Esophagus squamous epithelium (tissue), 4 donors: ENCODE results near the gene BMP2.

ENCODE experiments used
- POLR2A ChIP-seq, 4 donors: fragments of 450-650 bp; IDR thresholded peaks; one replicate each; pipeline ENCODE4 v1.6.1; 2017; ENCODE audit warnings: antibody characterized with exemption in 4 of 4, mild to moderate bottlenecking in 4 of 4, moderate library complexity in 3 of 4
- TF ChIP-seq, protein P1 (sequence below), 6 experiments: fragments of 450-650 bp in 4 of 6; fragments of 200-600 bp in 2 of 6; sonication (generic) in 2 of 6; IDR thresholded peaks; one replicate each; pipeline ENCODE4 v1.5.1; 2016 to 2019; ENCODE audit warnings: antibody characterized with exemption in 6 of 6, mild to moderate bottlenecking in 4 of 6, moderate library complexity in 4 of 6

DNA sequence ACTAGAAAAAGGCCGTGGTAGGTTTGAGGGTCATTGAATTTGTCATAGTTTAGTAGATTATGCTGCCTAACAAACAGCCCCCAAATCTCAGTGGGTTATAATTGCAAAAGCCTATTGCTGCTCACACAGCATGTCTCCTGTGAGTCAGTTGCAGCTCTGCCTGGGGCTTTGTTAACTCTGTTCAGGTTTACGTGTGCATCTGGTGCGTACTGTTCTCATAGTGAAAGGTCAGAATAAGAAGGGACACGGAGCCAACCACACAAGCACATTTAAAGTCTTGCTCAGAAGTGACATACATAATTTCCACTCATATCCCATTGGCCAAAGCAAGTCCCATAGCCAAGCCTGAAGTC, 48.1 kb upstream of the BMP2 start:
- TF ChIP-seq, protein P1, sequence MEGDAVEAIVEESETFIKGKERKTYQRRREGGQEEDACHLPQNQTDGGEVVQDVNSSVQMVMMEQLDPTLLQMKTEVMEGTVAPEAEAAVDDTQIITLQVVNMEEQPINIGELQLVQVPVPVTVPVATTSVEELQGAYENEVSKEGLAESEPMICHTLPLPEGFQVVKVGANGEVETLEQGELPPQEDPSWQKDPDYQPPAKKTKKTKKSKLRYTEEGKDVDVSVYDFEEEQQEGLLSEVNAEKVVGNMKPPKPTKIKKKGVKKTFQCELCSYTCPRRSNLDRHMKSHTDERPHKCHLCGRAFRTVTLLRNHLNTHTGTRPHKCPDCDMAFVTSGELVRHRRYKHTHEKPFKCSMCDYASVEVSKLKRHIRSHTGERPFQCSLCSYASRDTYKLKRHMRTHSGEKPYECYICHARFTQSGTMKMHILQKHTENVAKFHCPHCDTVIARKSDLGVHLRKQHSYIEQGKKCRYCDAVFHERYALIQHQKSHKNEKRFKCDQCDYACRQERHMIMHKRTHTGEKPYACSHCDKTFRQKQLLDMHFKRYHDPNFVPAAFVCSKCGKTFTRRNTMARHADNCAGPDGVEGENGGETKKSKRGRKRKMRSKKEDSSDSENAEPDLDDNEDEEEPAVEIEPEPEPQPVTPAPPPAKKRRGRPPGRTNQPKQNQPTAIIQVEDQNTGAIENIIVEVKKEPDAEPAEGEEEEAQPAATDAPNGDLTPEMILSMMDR (IDR thresholded peaks at IDR 0.05), result no peak
- TF ChIP-seq POLR2A (IDR thresholded peaks at IDR 0.05), result no peak
